Bone marrow (tissue), 2 donors: ENCODE data around the gene SMIM38.

Source experiments
- DNase-seq, 2 donors: peaks; one replicate each; lab custom pipeline; 2025; lab: John Stamatoyannopoulos, UW

Gene SMIM38

GRCh38 chr11:69180726-69181125 is 25.0 kb downstream of the SMIM38 start:
- DNase-seq, result no peak

GRCh38 chr11:69183613-69184012 is 27.9 kb downstream of the SMIM38 start:
- DNase-seq, result no peak

GRCh38 chr11:69186316-69187260 is 30.9 kb downstream of the SMIM38 start:
- DNase-seq, result no peak

DNA sequence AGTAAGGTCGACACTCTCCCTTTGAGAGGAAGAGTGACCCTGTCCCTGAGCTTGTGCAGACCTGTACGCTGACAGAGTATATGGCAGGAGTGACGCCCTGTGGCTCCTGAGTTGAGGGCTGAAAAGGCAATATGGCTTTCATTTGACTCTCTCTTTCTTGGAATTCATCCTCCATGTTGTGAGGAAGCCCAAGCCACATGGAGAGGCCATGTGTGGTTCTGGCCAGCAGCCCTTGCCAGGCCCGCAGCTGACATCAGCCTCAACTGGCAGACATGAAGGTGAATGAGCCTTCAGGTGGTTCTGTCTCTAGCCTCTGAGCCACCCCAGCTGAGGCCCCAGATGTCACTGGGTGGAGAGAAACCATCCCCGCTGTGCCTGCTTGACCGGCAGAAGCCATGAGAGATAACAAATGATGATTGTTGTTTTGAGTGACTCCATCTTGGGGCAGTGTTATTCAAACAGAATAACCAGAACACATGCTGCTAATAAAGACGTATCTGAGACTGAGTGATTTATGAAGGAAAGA is 31.9 kb downstream of the SMIM38 start:
- DNase-seq, result no peak

GRCh38 chr11:69189059-69189458 is 33.3 kb downstream of the SMIM38 start:
- DNase-seq, result no peak

DNA sequence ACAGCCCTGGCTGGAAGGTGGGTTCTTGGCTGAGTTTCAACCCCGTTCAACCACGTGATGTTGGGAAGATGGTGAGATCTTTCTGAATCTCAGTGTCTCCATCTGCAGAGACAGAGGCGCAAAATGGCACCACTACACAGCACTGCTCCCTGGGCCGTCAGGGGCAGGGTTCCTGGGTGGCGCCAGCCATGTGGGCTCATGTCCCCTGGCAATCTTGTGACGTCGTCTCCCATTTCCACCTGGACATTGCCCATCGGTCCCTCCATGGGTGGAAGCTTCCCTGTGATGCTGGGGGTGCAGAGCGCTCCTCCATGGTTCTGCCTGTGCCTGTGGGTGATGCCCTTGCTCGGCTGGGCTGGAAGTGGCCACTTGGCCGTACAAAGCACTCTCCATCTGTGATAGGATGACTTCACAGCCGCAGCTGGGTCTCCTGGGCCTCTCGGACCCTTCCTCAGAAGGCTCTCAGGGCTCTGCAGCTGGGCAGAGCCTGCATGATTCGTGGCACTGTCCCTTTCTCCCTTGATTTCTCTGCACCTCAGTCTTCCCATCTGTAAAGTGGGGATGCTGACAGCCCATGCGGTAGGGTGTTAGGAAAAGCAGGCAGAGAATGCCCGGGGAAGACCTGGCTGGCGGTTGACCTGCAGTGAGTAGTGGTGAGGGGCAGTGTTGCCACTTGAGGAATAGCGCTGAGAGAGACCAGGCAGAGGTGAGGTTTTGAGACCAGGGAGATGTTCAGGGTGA is 35.2 kb downstream of the SMIM38 start:
- DNase-seq, result no peak

GRCh38 chr11:69192301-69192721 is 36.6 kb downstream of the SMIM38 start:
- no peak for DNase-seq

DNA sequence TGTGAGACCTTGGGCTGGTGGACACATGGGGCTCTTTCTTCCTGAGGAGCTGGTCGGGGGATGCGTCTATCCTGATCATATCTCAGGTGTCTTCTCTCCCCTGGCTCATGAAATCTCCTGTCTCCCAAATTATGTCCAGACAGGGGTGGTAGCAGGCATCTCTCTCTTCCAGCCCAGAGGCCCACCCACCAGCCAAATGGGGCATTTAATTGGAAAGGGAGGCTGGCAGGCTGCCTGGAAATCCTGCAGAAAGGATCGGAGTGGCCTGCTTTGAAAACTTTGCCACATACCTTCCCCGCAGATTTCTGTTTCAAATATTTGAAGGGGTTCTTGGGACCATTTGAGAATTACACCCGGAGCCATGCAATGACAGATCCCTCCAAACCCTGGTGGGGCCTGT is 37.4 kb downstream of the SMIM38 start:
- DNase-seq, result no peak

DNA sequence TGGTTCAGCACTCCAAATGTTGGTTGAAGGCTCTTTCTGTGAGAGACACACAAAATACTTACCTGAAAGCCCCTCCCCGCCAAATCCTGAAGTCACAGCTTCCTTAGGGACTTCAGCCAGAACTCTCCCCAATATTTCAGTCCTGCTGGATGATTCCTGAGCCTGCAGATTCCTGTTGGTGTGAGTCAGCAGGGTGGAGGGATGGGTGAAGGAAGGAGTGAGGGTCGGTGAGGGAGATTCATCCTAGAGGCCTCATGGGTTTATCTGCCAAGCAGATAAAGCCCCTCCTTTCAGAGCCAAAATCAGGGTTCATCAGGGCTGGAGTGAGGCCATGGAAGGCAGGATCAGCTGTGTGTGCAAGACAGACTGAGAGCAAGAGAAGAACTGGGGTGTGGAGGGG is 37.9 kb downstream of the SMIM38 start:
- no peak for DNase-seq

DNA sequence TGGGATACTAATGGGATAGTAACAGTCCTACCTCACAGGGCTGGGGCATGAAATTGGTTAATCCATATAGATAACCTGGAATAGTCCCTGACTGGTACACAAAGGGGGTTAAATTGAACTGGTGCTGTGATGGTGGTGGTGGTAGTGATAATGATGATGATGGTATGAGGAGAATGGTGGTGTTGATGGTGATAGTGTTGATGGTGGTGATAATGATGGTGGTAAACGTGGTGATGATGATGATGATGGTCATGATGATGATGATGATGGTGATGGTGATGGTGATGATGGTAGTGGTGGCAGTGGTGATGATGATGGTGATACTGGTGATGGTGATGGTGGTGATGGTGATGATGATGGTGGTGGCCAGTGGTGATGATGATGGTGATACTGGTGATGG is 38.7 kb downstream of the SMIM38 start:
- no peak for DNase-seq

GRCh38 chr11:69194956-69195355 is 39.2 kb downstream of the SMIM38 start:
- no peak for DNase-seq

GRCh38 chr11:69195824-69196782 is 40.4 kb downstream of the SMIM38 start:
- no peak for DNase-seq

- no peak for DNase-seq
Observed at GRCh38 chr11:69196783-69197169, 41.0 kb downstream of the SMIM38 start.

- DNase-seq, result no peak
Observed at GRCh38 chr11:69198891-69199582, 43.3 kb downstream of the SMIM38 start.

DNA sequence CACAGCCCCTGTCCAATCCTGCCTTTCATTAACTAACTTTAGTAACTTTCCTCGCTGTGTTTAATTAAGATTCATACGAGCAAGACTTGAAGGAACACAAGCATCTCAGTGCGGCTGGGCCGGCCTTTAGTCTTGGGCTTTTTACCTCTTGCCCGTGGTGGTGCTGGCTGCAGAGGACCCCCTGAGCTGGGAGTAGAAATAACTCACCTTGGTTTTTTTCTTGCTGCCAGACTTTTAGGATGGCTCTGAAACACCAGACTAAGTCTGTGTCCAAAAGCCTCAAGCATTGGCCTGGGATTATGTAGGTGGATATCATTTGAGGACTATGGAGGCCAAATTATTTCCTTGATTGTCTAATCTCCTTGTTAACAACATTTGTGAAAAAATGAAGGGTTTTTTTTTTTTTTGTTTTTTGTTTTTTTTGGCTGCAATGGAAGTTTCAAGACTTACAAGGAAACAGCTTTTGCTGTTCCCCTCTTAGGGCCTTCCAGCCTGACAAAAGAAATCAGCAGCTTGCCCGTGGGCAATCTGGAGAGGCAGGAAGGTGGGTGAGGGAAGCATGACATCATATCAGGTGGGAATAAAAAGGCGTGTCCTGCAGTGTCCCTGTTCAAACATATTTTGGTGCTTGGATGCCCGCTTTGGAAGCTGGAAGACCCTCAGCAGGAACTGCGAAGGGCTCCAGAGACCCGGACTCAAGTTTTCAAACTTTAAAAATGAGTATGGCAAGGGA is 44.0 kb downstream of the SMIM38 start:
- DNase-seq, result no peak

DNA sequence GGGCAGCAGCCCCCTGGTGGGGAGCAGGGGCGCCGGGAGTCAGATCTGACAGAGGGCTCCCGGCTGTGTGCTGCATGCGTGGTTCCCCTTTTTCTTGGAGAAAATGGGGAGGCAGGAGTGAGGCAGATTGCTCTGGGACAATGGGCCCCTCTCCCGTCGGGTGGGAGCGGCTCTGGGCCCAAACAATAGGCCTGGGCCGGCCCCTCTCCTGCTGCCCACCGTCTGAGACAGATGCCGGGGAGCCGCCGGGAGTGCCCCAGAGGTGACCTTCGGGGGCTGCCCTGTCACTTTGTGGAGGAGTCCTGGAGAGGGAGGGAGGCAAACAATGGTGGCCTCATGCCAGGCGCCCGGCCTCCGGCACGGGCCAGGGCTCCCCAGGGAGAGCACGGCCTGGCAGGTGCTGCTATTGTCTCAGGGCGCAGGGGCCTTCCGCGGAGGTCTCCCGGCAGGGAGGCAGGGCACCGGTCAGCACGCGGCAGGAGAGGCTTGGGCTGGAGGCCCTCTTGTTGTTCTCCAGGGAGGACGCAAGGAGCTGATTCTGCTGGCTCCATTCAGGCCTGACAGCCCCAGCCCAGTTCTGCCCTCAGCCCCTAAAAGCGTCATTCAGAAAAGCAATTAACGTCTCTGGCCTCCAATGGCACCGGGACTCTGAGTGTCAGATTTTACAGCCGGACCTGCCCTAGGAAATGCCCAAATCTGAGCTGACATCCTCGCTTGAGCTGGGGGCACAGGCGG is 44.8 kb downstream of the SMIM38 start:
- no peak for DNase-seq

DNA sequence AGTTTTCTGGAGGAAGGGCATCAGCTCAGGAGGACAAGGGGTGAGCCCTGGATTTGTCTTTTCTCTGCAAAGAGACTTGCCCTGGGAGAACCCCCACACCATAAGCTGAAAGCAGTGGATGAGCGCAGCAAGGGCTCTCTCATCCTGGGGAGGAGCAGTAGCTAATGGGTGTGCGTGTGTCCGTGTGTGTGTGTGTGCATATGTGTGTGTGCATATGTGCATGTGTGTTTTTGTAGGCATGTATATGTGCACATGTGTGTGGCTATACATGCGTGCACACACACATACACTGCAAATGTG is 45.3 kb downstream of the SMIM38 start:
- DNase-seq, result no peak

GRCh38 chr11:69201764-69202370 is 46.1 kb downstream of the SMIM38 start:
- DNase-seq, result no peak

DNA sequence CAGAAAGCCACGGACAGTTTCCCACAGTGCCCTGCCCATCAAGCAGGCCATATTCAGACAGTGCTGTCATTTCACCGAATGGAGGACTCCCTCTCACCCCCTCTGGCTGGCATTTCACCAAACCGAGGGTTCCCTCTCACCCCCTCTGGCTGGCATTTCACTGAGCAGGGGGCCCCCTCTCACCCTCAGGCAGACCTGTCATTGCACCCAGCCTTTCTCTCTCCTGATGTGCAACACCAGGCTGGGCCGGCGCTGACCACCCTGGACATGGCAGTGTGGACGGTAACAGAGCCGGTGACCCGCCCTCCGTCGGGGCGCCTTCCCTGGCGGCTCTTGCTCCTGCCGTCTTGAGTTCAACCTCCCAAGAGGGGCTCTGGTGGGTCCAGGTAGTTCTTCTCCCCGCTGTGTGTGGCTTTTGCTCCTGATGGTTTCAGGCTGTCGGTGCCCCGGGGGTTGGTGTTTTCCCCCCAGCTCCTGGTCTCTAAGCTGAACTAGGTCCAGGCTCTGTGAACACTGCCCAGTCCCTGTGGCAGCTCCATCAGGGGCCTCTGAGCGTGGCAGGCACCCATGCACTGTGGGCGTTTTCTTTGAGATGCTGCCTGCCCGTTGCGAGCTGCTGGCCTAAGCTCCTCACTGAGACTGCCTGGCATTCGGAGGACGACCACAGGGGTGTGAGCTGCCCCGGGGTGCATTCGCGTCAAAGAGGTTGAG is 46.9 kb downstream of the SMIM38 start:
- DNase-seq, result no peak
